Fibroblast of skin of right quadriceps (primary cell): ENCODE measurements around the gene PEX5.
A peak's percentile ranks its signal among the peaks of the same experiment; 100 is the strongest.

Experiments used
- DNase-seq: peaks from one replicate; pipeline ENCODE4 v3.0.0-alpha.2; 2013

The PEX5 gene

GRCh38 chr12:7189398-7190267 is at the start of gene PEX5:
Gene PEX5 (plus strand): TSS chr12:7189686. CDS start chr12:7190378, 692 bp downstream.
- peak; percentile 93 for DNase-seq

- no peak for DNase-seq
Observed at GRCh38 chr12:7141351-7142005, 48.0 kb upstream of the PEX5 start.

GRCh38 chr12:7142056-7142644 is 47.3 kb upstream of the PEX5 start:
- peak; percentile 33 for DNase-seq

GRCh38 chr12:7142809-7143465 is 46.5 kb upstream of the PEX5 start:
- no peak for DNase-seq

GRCh38 chr12:7143564-7143963 is 45.9 kb upstream of the PEX5 start:
- no peak for DNase-seq

- DNase-seq, result peak; percentile 44
Observed at GRCh38 chr12:7144414-7145120, 44.9 kb upstream of the PEX5 start.

- DNase-seq, result no peak
Observed at GRCh38 chr12:7145671-7146070, 43.8 kb upstream of the PEX5 start.

- no peak for DNase-seq
Observed at GRCh38 chr12:7146228-7146627, 43.3 kb upstream of the PEX5 start.

GRCh38 chr12:7146906-7147305 is 42.6 kb upstream of the PEX5 start:
- no peak for DNase-seq

GRCh38 chr12:7150356-7150755 is 39.1 kb upstream of the PEX5 start:
- no peak for DNase-seq

GRCh38 chr12:7150841-7151240 is 38.6 kb upstream of the PEX5 start:
- DNase-seq, result no peak

- no peak for DNase-seq
Observed at GRCh38 chr12:7151532-7151931, 38.0 kb upstream of the PEX5 start.

- DNase-seq, result no peak
Observed at GRCh38 chr12:7152818-7153217, 36.7 kb upstream of the PEX5 start.

GRCh38 chr12:7154042-7154441 is 35.4 kb upstream of the PEX5 start:
- DNase-seq, result no peak

GRCh38 chr12:7154901-7155470 is 34.5 kb upstream of the PEX5 start:
- DNase-seq, result no peak

- no peak for DNase-seq
Observed at GRCh38 chr12:7155471-7156034, 33.9 kb upstream of the PEX5 start.

- DNase-seq, result no peak
Observed at GRCh38 chr12:7156259-7157197, 33.0 kb upstream of the PEX5 start.

GRCh38 chr12:7157391-7157790 is 32.1 kb upstream of the PEX5 start:
- DNase-seq, result no peak

GRCh38 chr12:7158781-7159609 is 30.5 kb upstream of the PEX5 start:
- no peak for DNase-seq

GRCh38 chr12:7160183-7160582 is 29.3 kb upstream of the PEX5 start:
- DNase-seq, result no peak
